Calu3 (cell line): ENCODE measurements around the gene MED12L. TPM values are rescaled to one million over a fixed set of nuclear protein-coding genes. Genes with fewer than 3 reads are reported as not detected.

Source experiments
- BruUV-seq: library from RNA; stranded (reverse); fragments of 400-500 nt; replicated peaks from 2 replicates; lab custom pipeline; 2021; lab: Mats Ljungman, UMichigan
- CTCF ChIA-PET: fragments of 300-600 bp; sonication (Branson Sonifier 250); formaldehyde crosslinking; loops from one replicate; lab custom pipeline; 2022; ENCODE audit warnings: antibody characterized with exemption; lab: Charles Lee
- DNase-seq: peaks from one replicate; pipeline ENCODE4 v3.0.0; 2022
- H3K27ac Mint-ChIP-seq: one replicate; pipeline ENCODE4 v1.8.0; 2022; ENCODE audit warnings: mixed read lengths; ENCODE audit not compliant: unreplicated experiment
- H3K27me3 Mint-ChIP-seq: one replicate; pipeline ENCODE4 v1.8.0; 2022; ENCODE audit warnings: mixed read lengths; ENCODE audit not compliant: unreplicated experiment
- H3K36me3 Mint-ChIP-seq: one replicate; pipeline ENCODE4 v1.8.0; 2022; ENCODE audit warnings: mild to moderate bottlenecking, moderate library complexity, mixed read lengths; ENCODE audit not compliant: insufficient read depth, unreplicated experiment
- H3K4me1 Mint-ChIP-seq: one replicate; pipeline ENCODE4 v1.8.0; 2022; ENCODE audit warnings: mild to moderate bottlenecking, low read depth, mixed read lengths; ENCODE audit not compliant: unreplicated experiment
- H3K4me3 Mint-ChIP-seq: one replicate; pipeline ENCODE4 v1.8.0; 2022; ENCODE audit warnings: mild to moderate bottlenecking, low read depth, moderate library complexity, mixed read lengths; ENCODE audit not compliant: unreplicated experiment
- H3K9me3 Mint-ChIP-seq: one replicate; pipeline ENCODE4 v1.8.0; 2022; ENCODE audit warnings: low read depth, mixed read lengths; ENCODE audit not compliant: unreplicated experiment
- intact Hi-C: fragments of 100-400 bp; cut with micrococcal nuclease; formaldehyde crosslinking; loops from one replicate; pipeline ENCODE4 v1.10.0; 2022; ENCODE audit not compliant: unreplicated experiment
- total RNA-seq: library from RNA; stranded (reverse); gene quantifications from 2 replicates; pipeline ENCODE4 v1.2.3, GENCODE V29; 2022
- TF ChIP-seq, protein P1 (sequence below): fragments of 200-600 bp; IDR thresholded peaks from one replicate; pipeline ENCODE4 v1.8.0; 2022; ENCODE audit warnings: antibody characterized with exemption; ENCODE audit not compliant: unreplicated experiment

Gene MED12L
- total RNA-seq, 1 experiment from 2014 or later, result 4.6 TPM

- Mint-ChIP-seq H3K4me1 (peaks cover 8% of the 10 kb centered on the region), H3K27ac (no peak overlapping the region), H3K4me3 (no peak overlapping the region), H3K27me3 (no peaks in the 10 kb centered on the region), H3K36me3 (no peaks in the 10 kb centered on the region), H3K9me3 (no peaks in the 10 kb centered on the region)
- DNase-seq, result no peak
- TF ChIP-seq, protein P1, sequence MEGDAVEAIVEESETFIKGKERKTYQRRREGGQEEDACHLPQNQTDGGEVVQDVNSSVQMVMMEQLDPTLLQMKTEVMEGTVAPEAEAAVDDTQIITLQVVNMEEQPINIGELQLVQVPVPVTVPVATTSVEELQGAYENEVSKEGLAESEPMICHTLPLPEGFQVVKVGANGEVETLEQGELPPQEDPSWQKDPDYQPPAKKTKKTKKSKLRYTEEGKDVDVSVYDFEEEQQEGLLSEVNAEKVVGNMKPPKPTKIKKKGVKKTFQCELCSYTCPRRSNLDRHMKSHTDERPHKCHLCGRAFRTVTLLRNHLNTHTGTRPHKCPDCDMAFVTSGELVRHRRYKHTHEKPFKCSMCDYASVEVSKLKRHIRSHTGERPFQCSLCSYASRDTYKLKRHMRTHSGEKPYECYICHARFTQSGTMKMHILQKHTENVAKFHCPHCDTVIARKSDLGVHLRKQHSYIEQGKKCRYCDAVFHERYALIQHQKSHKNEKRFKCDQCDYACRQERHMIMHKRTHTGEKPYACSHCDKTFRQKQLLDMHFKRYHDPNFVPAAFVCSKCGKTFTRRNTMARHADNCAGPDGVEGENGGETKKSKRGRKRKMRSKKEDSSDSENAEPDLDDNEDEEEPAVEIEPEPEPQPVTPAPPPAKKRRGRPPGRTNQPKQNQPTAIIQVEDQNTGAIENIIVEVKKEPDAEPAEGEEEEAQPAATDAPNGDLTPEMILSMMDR, result no peak
- CTCF ChIA-PET, result no interaction called here
- intact Hi-C loops, result no loop called here
- BruUV-seq, result no TSS peak
Measured at GRCh38 chr3:151175952-151176351, 90.5 kb downstream of the MED12L start.

DNA sequence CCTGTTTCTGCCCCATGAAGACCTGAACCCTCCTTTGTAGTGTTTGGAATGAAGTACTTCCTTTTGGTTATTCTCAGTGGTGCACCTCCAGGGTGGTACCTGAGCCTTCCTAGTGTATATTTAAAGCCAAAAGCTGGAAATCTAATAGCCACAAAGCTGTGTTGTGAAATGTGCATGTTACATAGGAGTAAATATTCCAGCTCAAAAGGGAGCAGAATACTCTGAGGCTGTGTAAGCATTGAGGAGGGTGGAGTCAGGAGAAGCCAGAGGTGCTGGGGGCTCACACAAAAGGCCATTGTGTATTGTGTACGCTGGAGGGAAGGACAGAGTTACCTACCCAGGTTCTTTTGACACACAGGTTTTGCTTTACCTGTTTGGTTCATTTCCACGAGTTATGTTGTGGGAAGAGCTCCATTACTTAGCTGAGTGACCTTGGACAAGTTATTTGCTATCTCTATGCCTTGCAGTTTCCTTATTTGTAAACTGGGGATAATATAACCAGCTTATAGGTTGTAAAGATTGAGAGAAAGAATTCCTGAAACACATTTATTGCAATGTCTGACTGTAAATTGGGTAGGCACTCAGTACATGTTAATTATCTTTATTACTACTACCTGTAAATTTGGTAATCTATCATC is 92.9 kb downstream of the MED12L start:
- Mint-ChIP-seq H3K4me1 (peaks cover 8% of the 10 kb centered on the region), H3K4me3 (no peak overlapping the region), H3K36me3 (no peaks in the 10 kb centered on the region), H3K27me3 (no peaks in the 10 kb centered on the region), H3K9me3 (no peaks in the 10 kb centered on the region), H3K27ac (no peak overlapping the region)
- intact Hi-C loops, result no loop called here
- no TSS peak for BruUV-seq
- DNase-seq, result peak; percentile 72
- CTCF ChIA-PET, result interaction anchor here (0.5 to 1.9 kb wide), 9 partner anchors 10 to 1417 kb away, joined by 3 to 10 read pairs (median 4); no protein-coding TSS in a partner anchor
- TF ChIP-seq, protein P1, result no peak

DNA sequence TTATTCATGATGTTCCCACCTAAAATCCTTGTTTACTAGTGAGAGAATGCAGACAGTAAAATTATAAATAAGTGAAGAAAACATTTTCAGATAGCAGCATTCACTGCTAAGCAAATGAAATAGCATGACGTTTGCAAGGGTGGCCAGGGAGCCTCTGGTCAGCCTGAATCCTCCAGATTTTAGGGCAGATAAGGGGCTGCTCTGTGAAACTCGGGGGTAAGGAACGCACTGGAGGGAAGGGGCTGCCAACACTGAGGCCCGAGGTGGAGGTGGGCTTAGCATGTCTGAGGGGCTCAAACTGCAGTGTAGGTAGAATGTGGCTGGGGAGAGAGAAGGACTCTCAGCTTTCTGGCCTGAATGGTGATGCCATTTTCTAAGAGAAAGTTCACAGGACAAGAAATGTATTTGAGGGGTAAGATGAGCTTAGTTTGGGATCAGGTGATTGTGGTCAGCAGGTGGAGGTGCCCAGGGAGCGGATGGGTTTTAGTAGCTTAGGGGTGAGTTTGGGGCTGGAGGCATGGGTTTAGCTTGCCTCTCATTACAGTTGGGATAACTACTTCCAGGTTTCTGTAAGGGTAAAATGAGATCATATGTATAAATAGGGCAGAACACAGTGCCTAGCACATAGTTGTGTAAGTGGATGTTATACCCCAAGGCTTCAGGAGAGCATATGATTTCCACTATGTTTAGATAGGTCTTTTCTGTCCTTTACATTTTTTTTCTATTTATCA is 97.0 kb downstream of the MED12L start:
- peaks cover 8% of the 10 kb centered on the region for H3K4me1 Mint-ChIP-seq
- BruUV-seq, result no TSS peak
- H3K36me3 Mint-ChIP-seq, result no peaks in the 10 kb centered on the region
- no peak overlapping the region for H3K27ac Mint-ChIP-seq
- CTCF ChIA-PET, result interaction anchor here (1.3 kb wide), 1 partner anchor 15 kb away, joined by 3 read pairs; no protein-coding TSS in a partner anchor
- H3K4me3 Mint-ChIP-seq, result no peak overlapping the region
- intact Hi-C loops, result no loop called here
- no peak for DNase-seq
- H3K27me3 Mint-ChIP-seq, result no peaks in the 10 kb centered on the region
- TF ChIP-seq, protein P1, result no peak
- H3K9me3 Mint-ChIP-seq, result no peaks in the 10 kb centered on the region

- no peak overlapping the region for H3K4me3 Mint-ChIP-seq
- no peaks in the 10 kb centered on the region for H3K36me3 Mint-ChIP-seq
- no peaks in the 10 kb centered on the region for H3K27me3 Mint-ChIP-seq
- DNase-seq, result no peak
- CTCF ChIA-PET, result no interaction called here
- peaks cover 2% of the 10 kb centered on the region for H3K4me1 Mint-ChIP-seq
- TF ChIP-seq, protein P1, result no peak
- no peak overlapping the region for H3K27ac Mint-ChIP-seq
- no peaks in the 10 kb centered on the region for H3K9me3 Mint-ChIP-seq
- BruUV-seq, result no TSS peak
- intact Hi-C loops, result no loop called here
Measured at GRCh38 chr3:151183265-151183671, 97.8 kb downstream of the MED12L start.
